Astrocyte (in vitro differentiated cells and primary cell): ENCODE measurements around the gene PRPS1. TPM values are rescaled to one million over a fixed set of nuclear protein-coding genes. Genes with fewer than 3 reads are reported as not detected.
"Not testable (repeated sequence)": the region's sequence is repeated elsewhere in the genome, so short reads cannot be mapped to it uniquely, and the experiment has no call there.

Source experiments
- DNase-seq: peaks from one replicate; pipeline ENCODE4 v3.0.0-alpha.2; 2010; ENCODE audit warnings: low read depth
- FAIRE-seq: peaks from 2 replicates; lab custom pipeline; 2011; peaks lifted over from hg19 to GRCh38; lab: Jason Lieb, UNC
- H2AFZ ChIP-seq: 2 replicates; pipeline ENCODE4 v1.6.0; 2012; ENCODE audit warnings: low read depth, low read length, inconsistent platforms
- H3K27ac ChIP-seq: 2 replicates; pipeline ENCODE4 v1.5.1; 2011; ENCODE audit warnings: low read depth, low read length, inconsistent platforms
- H3K27me3 ChIP-seq: 2 replicates; pipeline ENCODE4 v1.6.0; 2011; ENCODE audit warnings: low read length, inconsistent platforms; ENCODE audit not compliant: insufficient read depth
- H3K36me3 ChIP-seq: 2 replicates; pipeline ENCODE4 v1.5.1; 2011; ENCODE audit warnings: low read length, inconsistent platforms; ENCODE audit not compliant: insufficient read depth
- H3K4me1 ChIP-seq: 2 replicates; pipeline ENCODE4 v1.5.1; 2011; ENCODE audit warnings: low read length, inconsistent platforms; ENCODE audit not compliant: insufficient read depth
- H3K4me2 ChIP-seq: 2 replicates; pipeline ENCODE4 v1.6.0; 2012; ENCODE audit warnings: low read length, inconsistent platforms
- H3K4me3 ChIP-seq: 2 replicates; pipeline ENCODE4 v1.5.1; 2011; ENCODE audit warnings: low read depth, mild to moderate bottlenecking, low read length, inconsistent platforms; ENCODE audit not compliant: insufficient read depth
- H3K79me2 ChIP-seq: 2 replicates; pipeline ENCODE4 v1.6.0; 2012; ENCODE audit warnings: mild to moderate bottlenecking, low read length, inconsistent platforms; ENCODE audit not compliant: insufficient read depth
- H3K9ac ChIP-seq: 2 replicates; pipeline ENCODE4 v1.6.0; 2012; ENCODE audit warnings: mild to moderate bottlenecking, low read length, inconsistent platforms
- H3K9me3 ChIP-seq: 2 replicates; pipeline ENCODE4 v1.5.1; 2012; ENCODE audit warnings: low read depth, mild to moderate bottlenecking, low read length, inconsistent platforms; ENCODE audit not compliant: insufficient read depth
- H4K20me1 ChIP-seq: 2 replicates; pipeline ENCODE4 v1.6.0; 2012; ENCODE audit warnings: low read length, inconsistent platforms; ENCODE audit not compliant: insufficient read depth
- H3K27ac Mint-ChIP-seq: one replicate; pipeline ENCODE4 v1.8.0; 2021; ENCODE audit warnings: mild to moderate bottlenecking, mixed read lengths; ENCODE audit not compliant: unreplicated experiment
- H3K27me3 Mint-ChIP-seq: one replicate; pipeline ENCODE4 v1.8.0; 2021; ENCODE audit warnings: low read depth, mixed read lengths; ENCODE audit not compliant: unreplicated experiment
- H3K36me3 Mint-ChIP-seq: one replicate; pipeline ENCODE4 v1.8.0; 2021; ENCODE audit warnings: low read depth, mixed read lengths; ENCODE audit not compliant: unreplicated experiment
- H3K4me1 Mint-ChIP-seq: one replicate; pipeline ENCODE4 v1.8.0; 2021; ENCODE audit warnings: low read depth, mixed read lengths; ENCODE audit not compliant: unreplicated experiment
- H3K4me3 Mint-ChIP-seq: one replicate; pipeline ENCODE4 v1.8.0; 2021; ENCODE audit warnings: mild to moderate bottlenecking, moderate library complexity, mixed read lengths; ENCODE audit not compliant: unreplicated experiment
- H3K9me3 Mint-ChIP-seq: one replicate; pipeline ENCODE4 v1.8.0; 2021; ENCODE audit warnings: mild to moderate bottlenecking, mixed read lengths; ENCODE audit not compliant: unreplicated experiment
- EZH2 ChIP-seq: IDR thresholded peaks from 2 replicates; pipeline ENCODE4 v1.6.1; 2012; ENCODE audit warnings: mild to moderate bottlenecking, low read length, inconsistent platforms; ENCODE audit not compliant: insufficient read depth
- total RNA-seq: library from RNA; stranded (reverse); gene quantifications from 2 replicates; pipeline ENCODE4 v1.2.1, GENCODE V29; 2021
- TF ChIP-seq, protein P1 (sequence below): IDR thresholded peaks from 2 replicates; pipeline ENCODE4 v1.5.1; 2011; ENCODE audit warnings: low read depth, mild to moderate bottlenecking, inconsistent platforms, low read length, moderate library complexity; ENCODE audit not compliant: insufficient read depth

PRPS1 gene
- total RNA-seq, 1 donor from 2014 or later, result 161 TPM

DNA sequence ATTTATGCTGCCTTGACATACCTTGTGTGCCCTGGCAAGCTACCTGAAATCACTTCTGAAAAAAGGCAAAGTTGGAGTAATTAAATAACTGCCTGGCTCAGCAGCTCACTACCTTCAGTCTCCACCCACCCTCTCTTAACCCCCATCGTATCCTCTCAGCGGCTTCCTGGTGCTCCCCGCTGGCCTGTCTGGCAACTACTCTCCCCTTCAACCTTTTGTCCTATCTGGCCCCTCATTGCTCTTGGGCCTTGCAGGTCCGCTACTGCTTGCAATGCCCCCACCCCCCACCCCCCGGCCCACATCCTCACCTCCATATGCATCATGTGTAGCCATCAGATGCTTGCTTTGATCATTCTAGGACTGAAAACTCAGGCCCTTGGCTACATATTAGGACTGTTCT lies 34.5 kb downstream of the PRPS1 start:
- no peaks in the 10 kb centered on the region for H3K27me3 Mint-ChIP-seq
- no peaks in the 10 kb centered on the region for H3K36me3 Mint-ChIP-seq
- no peak overlapping the region for H3K4me3 Mint-ChIP-seq
- Histone ChIP-seq H3K9me3 (no peaks in the 10 kb centered on the region), H3K36me3 (no peaks in the 10 kb centered on the region), H4K20me1 (no peaks in the 10 kb centered on the region), H3K9ac (no peak overlapping the region), H3K79me2 (no peaks in the 10 kb centered on the region), H3K4me2 (no peak overlapping the region), H3K4me1 (no peaks in the 10 kb centered on the region), H3K4me3 (no peak overlapping the region), H2AFZ (no peak overlapping the region), H3K27me3 (no peaks in the 10 kb centered on the region), H3K27ac (no peak overlapping the region)
- no peaks in the 10 kb centered on the region for H3K4me1 Mint-ChIP-seq
- TF ChIP-seq EZH2, result no peak
- TF ChIP-seq, protein P1, sequence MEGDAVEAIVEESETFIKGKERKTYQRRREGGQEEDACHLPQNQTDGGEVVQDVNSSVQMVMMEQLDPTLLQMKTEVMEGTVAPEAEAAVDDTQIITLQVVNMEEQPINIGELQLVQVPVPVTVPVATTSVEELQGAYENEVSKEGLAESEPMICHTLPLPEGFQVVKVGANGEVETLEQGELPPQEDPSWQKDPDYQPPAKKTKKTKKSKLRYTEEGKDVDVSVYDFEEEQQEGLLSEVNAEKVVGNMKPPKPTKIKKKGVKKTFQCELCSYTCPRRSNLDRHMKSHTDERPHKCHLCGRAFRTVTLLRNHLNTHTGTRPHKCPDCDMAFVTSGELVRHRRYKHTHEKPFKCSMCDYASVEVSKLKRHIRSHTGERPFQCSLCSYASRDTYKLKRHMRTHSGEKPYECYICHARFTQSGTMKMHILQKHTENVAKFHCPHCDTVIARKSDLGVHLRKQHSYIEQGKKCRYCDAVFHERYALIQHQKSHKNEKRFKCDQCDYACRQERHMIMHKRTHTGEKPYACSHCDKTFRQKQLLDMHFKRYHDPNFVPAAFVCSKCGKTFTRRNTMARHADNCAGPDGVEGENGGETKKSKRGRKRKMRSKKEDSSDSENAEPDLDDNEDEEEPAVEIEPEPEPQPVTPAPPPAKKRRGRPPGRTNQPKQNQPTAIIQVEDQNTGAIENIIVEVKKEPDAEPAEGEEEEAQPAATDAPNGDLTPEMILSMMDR, result no peak
- no peak for DNase-seq
- no peak for FAIRE-seq
- no peaks in the 10 kb centered on the region for H3K9me3 Mint-ChIP-seq
- H3K27ac Mint-ChIP-seq, result no peak overlapping the region

DNA sequence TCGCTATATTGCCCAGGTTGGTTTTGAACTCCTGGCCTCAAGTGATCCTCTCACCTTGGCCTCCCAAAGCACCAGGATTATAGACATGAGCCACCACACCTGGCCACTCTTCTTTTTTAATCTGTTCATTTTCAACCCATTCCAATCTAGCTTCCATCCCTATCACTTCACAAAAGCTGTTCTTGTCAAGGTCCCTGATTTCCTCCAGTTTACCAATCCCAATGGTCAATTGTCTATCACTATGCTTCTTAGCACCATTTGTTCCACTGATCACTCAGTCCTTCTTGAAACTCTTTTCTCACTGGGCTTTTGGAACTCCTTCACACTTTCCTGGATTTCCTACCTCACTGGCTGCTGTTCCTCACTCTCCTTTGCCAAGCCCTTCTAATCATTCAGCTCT lies 38.6 kb downstream of the PRPS1 start:
- no peaks in the 10 kb centered on the region for H3K79me2 ChIP-seq
- H3K4me3 ChIP-seq, result no peak overlapping the region
- no peaks in the 10 kb centered on the region for H3K9me3 ChIP-seq
- no peaks in the 10 kb centered on the region for H3K36me3 Mint-ChIP-seq
- no peaks in the 10 kb centered on the region for H4K20me1 ChIP-seq
- H3K4me3 Mint-ChIP-seq, result no peak overlapping the region
- no peaks in the 10 kb centered on the region for H3K27me3 ChIP-seq
- H2AFZ ChIP-seq, result no peak overlapping the region
- no peaks in the 10 kb centered on the region for H3K4me1 ChIP-seq
- TF ChIP-seq, protein P1, result no peak
- no peak for TF ChIP-seq EZH2
- H3K27me3 Mint-ChIP-seq, result no peaks in the 10 kb centered on the region
- no peaks in the 10 kb centered on the region for H3K9me3 Mint-ChIP-seq
- DNase-seq (no peak), FAIRE-seq (no peak)
- H3K27ac Mint-ChIP-seq, result no peak overlapping the region
- H3K27ac ChIP-seq, result no peak overlapping the region
- H3K4me1 Mint-ChIP-seq, result no peaks in the 10 kb centered on the region
- no peaks in the 10 kb centered on the region for H3K36me3 ChIP-seq
- H3K9ac ChIP-seq, result no peak overlapping the region
- no peak overlapping the region for H3K4me2 ChIP-seq

DNA sequence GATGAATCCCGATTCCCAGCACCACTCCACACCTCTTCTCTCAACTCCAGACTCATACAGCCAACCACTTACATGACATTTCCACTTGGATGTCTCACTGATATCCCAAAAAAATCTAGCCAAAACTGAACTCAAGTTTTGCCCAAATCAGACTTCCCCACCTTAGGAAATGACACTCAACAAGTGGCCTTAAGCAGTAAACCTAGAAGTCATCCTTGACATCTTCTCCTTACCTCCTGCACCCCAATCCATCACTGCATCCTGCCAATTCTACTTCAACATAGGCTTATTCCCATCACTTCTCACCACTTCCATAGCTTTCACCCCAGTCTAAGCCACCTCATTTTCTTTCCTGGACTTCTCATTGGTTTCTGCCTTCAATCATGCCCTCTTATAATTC lies 39.1 kb downstream of the PRPS1 start:
- FAIRE-seq (no peak), DNase-seq (no peak)
- Histone ChIP-seq H2AFZ (no peak overlapping the region), H3K79me2 (no peaks in the 10 kb centered on the region), H3K4me3 (no peak overlapping the region), H3K9ac (no peak overlapping the region), H3K27ac (no peak overlapping the region), H3K9me3 (no peaks in the 10 kb centered on the region), H3K4me1 (no peaks in the 10 kb centered on the region), H3K36me3 (no peaks in the 10 kb centered on the region), H4K20me1 (no peaks in the 10 kb centered on the region), H3K27me3 (no peaks in the 10 kb centered on the region), H3K4me2 (no peak overlapping the region)
- Mint-ChIP-seq H3K4me1 (no peaks in the 10 kb centered on the region), H3K27ac (no peak overlapping the region), H3K36me3 (no peaks in the 10 kb centered on the region), H3K9me3 (no peaks in the 10 kb centered on the region), H3K4me3 (no peak overlapping the region), H3K27me3 (no peaks in the 10 kb centered on the region)
- TF ChIP-seq, protein P1, result no peak
- no peak for TF ChIP-seq EZH2

DNA sequence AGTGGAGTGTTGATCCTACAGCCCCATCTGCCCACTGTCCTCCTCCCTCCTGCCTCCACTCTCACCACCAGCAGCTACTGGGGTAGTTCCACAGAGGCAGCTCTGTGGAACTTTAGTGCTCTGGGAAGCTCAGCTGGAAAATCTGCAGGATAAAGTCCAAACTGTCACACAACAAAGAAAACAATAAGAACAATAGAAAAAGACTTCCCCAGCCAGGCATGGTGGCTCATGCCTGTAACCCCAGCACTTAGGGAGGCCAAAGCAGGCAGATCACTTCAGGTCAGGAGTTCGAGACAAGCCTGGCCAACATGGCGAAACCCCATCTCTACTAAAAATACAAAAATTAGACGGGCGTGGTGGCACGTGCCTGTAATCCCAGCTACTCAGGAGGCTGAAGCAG lies 40.4 kb downstream of the PRPS1 start:
- H3K4me1 ChIP-seq, H3K9me3 ChIP-seq, FAIRE-seq, H3K9me3 Mint-ChIP-seq, H3K4me2 ChIP-seq, H3K27ac Mint-ChIP-seq, H3K79me2 ChIP-seq, H3K27ac ChIP-seq, H3K36me3 Mint-ChIP-seq, H3K27me3 ChIP-seq, H3K4me3 Mint-ChIP-seq, H3K27me3 Mint-ChIP-seq, DNase-seq, H3K4me1 Mint-ChIP-seq, H3K9ac ChIP-seq, H3K36me3 ChIP-seq, H2AFZ ChIP-seq, H4K20me1 ChIP-seq, H3K4me3 ChIP-seq: not testable (repeated sequence)
